Activated CD8-positive, alpha-beta T cell treated with anti-CD3 and anti-CD28 coated beads for 36 hours (primary cell): ENCODE measurements around the gene PKD1. TPM values are rescaled to one million over a fixed set of nuclear protein-coding genes. Genes with fewer than 3 reads are reported as not detected.

Experiments used
- ATAC-seq: fragments of 200-7000 bp; cut with Tn5 transposase; one replicate; pipeline ENCODE4 v1.10.0; 2021; ENCODE audit warnings: mild to moderate bottlenecking, moderate library complexity
- CTCF ChIA-PET: fragments of 350-600 bp; sonication (Branson Sonifier 250); formaldehyde crosslinking; loops from one replicate; lab custom pipeline; 2021; ENCODE audit warnings: antibody characterized with exemption; lab: Charles Lee
- POLR2A ChIA-PET: fragments of 350-600 bp; sonication (Branson Sonifier 250); formaldehyde crosslinking; loops from one replicate; lab custom pipeline; 2021; ENCODE audit warnings: antibody characterized with exemption; lab: Charles Lee
- DNase-seq: peaks from one replicate; pipeline ENCODE4 v3.0.0-alpha.2; 2020
- H3K27ac Mint-ChIP-seq: one replicate; pipeline ENCODE4 v1.8.0; 2021; ENCODE audit warnings: mild to moderate bottlenecking, mixed read lengths
- H3K27me3 Mint-ChIP-seq: one replicate; pipeline ENCODE4 v1.8.0; 2021; ENCODE audit warnings: mixed read lengths
- H3K36me3 Mint-ChIP-seq: one replicate; pipeline ENCODE4 v1.8.0; 2021; ENCODE audit warnings: low read depth, mixed read lengths
- H3K4me1 Mint-ChIP-seq: one replicate; pipeline ENCODE4 v1.8.0; 2021; ENCODE audit warnings: low read depth, mixed read lengths
- H3K4me3 Mint-ChIP-seq: one replicate; pipeline ENCODE4 v1.8.0; 2021; ENCODE audit warnings: mild to moderate bottlenecking, moderate library complexity, mixed read lengths
- H3K9me3 Mint-ChIP-seq: one replicate; pipeline ENCODE4 v1.8.0; 2021; ENCODE audit warnings: mixed read lengths
- intact Hi-C: fragments of 100-400 bp; cut with micrococcal nuclease; formaldehyde crosslinking; loops from one replicate; pipeline ENCODE4 v1.10.0; 2022
- total RNA-seq, 2 experiments: library from RNA; stranded (reverse); gene quantifications; one replicate each; pipeline ENCODE4 v1.2.3, GENCODE V29; 2021
- TF ChIP-seq, protein P1 (sequence below): fragments of 200-600 bp; IDR thresholded peaks from one replicate; pipeline ENCODE4 v1.8.0; 2022; ENCODE audit warnings: antibody characterized with exemption, mild to moderate bottlenecking

Gene PKD1
- total RNA-seq, 2 experiments from 2014 or later = 74.7 to 85.1 TPM

DNA sequence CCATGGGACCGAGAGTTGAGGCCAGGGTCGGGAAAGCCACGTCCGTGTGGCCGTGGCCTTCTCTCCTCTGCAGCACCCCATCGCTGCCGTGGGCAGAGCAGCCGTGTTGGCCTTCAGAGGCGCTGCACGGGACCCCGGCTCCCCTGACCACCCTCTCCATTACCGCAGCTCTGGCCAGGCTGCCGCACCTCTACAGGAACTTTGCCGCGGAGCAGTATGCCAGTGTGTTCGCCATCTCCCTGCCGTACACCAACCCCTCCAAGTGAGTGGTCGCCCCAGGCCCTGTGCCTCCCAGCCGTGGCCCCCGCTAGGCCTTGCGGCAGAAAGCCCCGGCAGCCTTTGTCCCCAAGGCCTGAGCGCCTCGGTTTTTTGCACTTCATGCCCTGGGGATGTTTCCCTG lies 60.1 kb downstream of the PKD1 start:
- ATAC-seq = no peak
- intact Hi-C loops = no loop called here
- Mint-ChIP-seq H3K9me3 (no peaks in the 10 kb centered on the region), H3K27me3 (no peaks in the 10 kb centered on the region), H3K4me1 (no peaks in the 10 kb centered on the region), H3K36me3 (peaks cover 2% of the 10 kb centered on the region), H3K27ac (no peak overlapping the region), H3K4me3 (no peak overlapping the region)
- ChIA-PET POLR2A (no interaction called here), CTCF (no interaction called here)
- DNase-seq = no peak
- TF ChIP-seq, protein P1, sequence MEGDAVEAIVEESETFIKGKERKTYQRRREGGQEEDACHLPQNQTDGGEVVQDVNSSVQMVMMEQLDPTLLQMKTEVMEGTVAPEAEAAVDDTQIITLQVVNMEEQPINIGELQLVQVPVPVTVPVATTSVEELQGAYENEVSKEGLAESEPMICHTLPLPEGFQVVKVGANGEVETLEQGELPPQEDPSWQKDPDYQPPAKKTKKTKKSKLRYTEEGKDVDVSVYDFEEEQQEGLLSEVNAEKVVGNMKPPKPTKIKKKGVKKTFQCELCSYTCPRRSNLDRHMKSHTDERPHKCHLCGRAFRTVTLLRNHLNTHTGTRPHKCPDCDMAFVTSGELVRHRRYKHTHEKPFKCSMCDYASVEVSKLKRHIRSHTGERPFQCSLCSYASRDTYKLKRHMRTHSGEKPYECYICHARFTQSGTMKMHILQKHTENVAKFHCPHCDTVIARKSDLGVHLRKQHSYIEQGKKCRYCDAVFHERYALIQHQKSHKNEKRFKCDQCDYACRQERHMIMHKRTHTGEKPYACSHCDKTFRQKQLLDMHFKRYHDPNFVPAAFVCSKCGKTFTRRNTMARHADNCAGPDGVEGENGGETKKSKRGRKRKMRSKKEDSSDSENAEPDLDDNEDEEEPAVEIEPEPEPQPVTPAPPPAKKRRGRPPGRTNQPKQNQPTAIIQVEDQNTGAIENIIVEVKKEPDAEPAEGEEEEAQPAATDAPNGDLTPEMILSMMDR = no peak

GRCh38 chr16:2074071-2074470 lies 61.6 kb downstream of the PKD1 start:
- Mint-ChIP-seq H3K27ac (no peak overlapping the region), H3K4me1 (no peaks in the 10 kb centered on the region), H3K27me3 (no peaks in the 10 kb centered on the region), H3K4me3 (no peak overlapping the region), H3K9me3 (no peaks in the 10 kb centered on the region), H3K36me3 (peaks cover 2% of the 10 kb centered on the region)
- intact Hi-C loops = no loop called here
- TF ChIP-seq, protein P1 = no peak
- ATAC-seq (no peak), DNase-seq (no peak)
- POLR2A ChIA-PET = no interaction called here
- CTCF ChIA-PET = no interaction called here

GRCh38 chr16:2072926-2073325 lies 62.8 kb downstream of the PKD1 start:
- Mint-ChIP-seq H3K4me1 (no peaks in the 10 kb centered on the region), H3K9me3 (no peaks in the 10 kb centered on the region), H3K27ac (no peak overlapping the region), H3K4me3 (no peak overlapping the region), H3K36me3 (peaks cover 4% of the 10 kb centered on the region), H3K27me3 (no peaks in the 10 kb centered on the region)
- TF ChIP-seq, protein P1 = no peak
- intact Hi-C loops = no loop called here
- DNase-seq = no peak
- ATAC-seq = no peak
- POLR2A ChIA-PET = interaction anchor here (1.4 kb wide), 1 partner anchor 82 kb away, joined by 4 read pairs; the partner anchor contains the start of gene TRAF7
- CTCF ChIA-PET = no interaction called here

- TF ChIP-seq, protein P1 = no peak
- Mint-ChIP-seq H3K4me3 (no peak overlapping the region), H3K4me1 (no peaks in the 10 kb centered on the region), H3K27ac (no peak overlapping the region), H3K9me3 (no peaks in the 10 kb centered on the region), H3K27me3 (no peaks in the 10 kb centered on the region), H3K36me3 (peaks cover 4% of the 10 kb centered on the region)
- ChIA-PET CTCF (interaction anchor here (0.6 kb wide), 1 partner anchor 8 kb away, joined by 3 read pairs; no protein-coding TSS in a partner anchor), POLR2A (interaction anchor here (0.8 to 1.4 kb wide), 3 partner anchors 79 to 84 kb away, joined by 3 to 4 read pairs (median 3); partner anchors contain the start of gene TRAF7)
- ATAC-seq = no peak
- intact Hi-C loops = no loop called here
- DNase-seq = no peak
Observed at GRCh38 chr16:2071454-2072202, 64.1 kb downstream of the PKD1 start.
